22Rv1 (cell line): ENCODE results near the gene NRIP3.
A peak's percentile ranks its signal among the peaks of the same experiment; 100 is the strongest.

Experiments used
- H3K27ac ChIP-seq: fragments of 450-650 bp; 2 replicates; pipeline ENCODE4 v1.5.1; 2017
- CTCF ChIP-seq: fragments of 450-650 bp; IDR thresholded peaks from 2 replicates; pipeline ENCODE4 v1.5.1; 2017; ENCODE audit warnings: mild to moderate bottlenecking
- ZFX ChIP-seq: fragments of 450-650 bp; IDR thresholded peaks from 2 replicates; pipeline ENCODE4 v1.6.1; 2017; ENCODE audit warnings: antibody characterized with exemption, borderline replicate concordance

Gene NRIP3

GRCh38 chr11:8971924-8972316 is 31.9 kb downstream of the NRIP3 start:
- H3K27ac ChIP-seq: no peak overlapping the region
- no peak for TF ChIP-seq ZFX
- no peak for TF ChIP-seq CTCF

- TF ChIP-seq CTCF (no peak), ZFX (no peak)
- H3K27ac ChIP-seq: no peak overlapping the region
Measured at GRCh38 chr11:8971196-8971923, 32.4 kb downstream of the NRIP3 start.

- H3K27ac ChIP-seq: no peak overlapping the region
- no peak for TF ChIP-seq CTCF
Measured at GRCh38 chr11:8967184-8967583, 36.6 kb downstream of the NRIP3 start.

GRCh38 chr11:8964324-8965320 is 39.2 kb downstream of the NRIP3 start, which contains the start of gene TMEM9B:
Gene TMEM9B (minus strand): TSS chr11:8964442. CDS start chr11:8964313, 129 bp downstream.
- H3K27ac ChIP-seq: peak within 1 kb of the TSS; percentile 91
- TF ChIP-seq ZFX (no peak), CTCF (0 out of 2 replicates have a peak, but pooled peaks have one; percentile 3)

- TF ChIP-seq CTCF: no peak
- TF ChIP-seq ZFX: no peak
- peak overlapping the region; percentile 91 for H3K27ac ChIP-seq
Measured at GRCh38 chr11:8963569-8964323, 40.1 kb downstream of the NRIP3 start.

GRCh38 chr11:8962841-8963240 is 41.0 kb downstream of the NRIP3 start:
- no peak for TF ChIP-seq ZFX
- no peak for TF ChIP-seq CTCF
- H3K27ac ChIP-seq: peak overlapping the region; percentile 91
